ENCODE measurements around the gene PKP1. TPM values are rescaled to one million over a fixed set of nuclear protein-coding genes. Genes with fewer than 3 reads are reported as not detected.

Gene PKP1
- total and polyA plus RNA-seq, 10 donors = 0.04 to 0.10 (median 0.06) TPM; not detected in 7

DNA sequence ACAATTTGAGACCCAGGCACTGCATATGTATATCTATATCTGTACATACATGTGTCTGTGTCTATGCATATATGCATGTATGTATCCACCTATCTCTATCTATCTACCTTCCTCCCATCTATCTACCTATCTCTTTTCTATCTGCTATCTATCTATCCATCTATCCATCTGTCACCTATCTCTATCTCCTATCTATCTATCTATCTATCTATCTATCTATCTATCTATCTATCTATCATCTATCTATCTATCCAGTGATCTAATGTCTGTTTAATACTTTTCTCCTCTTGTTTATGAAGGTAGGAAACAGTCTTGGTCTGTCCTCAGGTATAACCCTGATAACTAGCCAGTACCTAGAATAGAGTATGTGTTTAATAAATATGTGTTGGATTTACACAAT, 68.3 kb downstream of the PKP1 start:
- Histone ChIP-seq H3K9me3 (no peaks in the 10 kb centered on the region), H3K4me3 (no peak overlapping the region), H3K27ac (no peak overlapping the region), H3K36me3 (no peaks in the 10 kb centered on the region), H3K4me1 (no peaks in the 10 kb centered on the region), H3K27me3 (replicated peaks in 1 of 7) (peaks cover 0 to 52% (median 4%) of the 10 kb centered on the region in 7 donors)
- no peak for TF ChIP-seq POLR2AphosphoS5 (IDR thresholded peaks at IDR 0.05)
- TF ChIP-seq, protein P1, sequence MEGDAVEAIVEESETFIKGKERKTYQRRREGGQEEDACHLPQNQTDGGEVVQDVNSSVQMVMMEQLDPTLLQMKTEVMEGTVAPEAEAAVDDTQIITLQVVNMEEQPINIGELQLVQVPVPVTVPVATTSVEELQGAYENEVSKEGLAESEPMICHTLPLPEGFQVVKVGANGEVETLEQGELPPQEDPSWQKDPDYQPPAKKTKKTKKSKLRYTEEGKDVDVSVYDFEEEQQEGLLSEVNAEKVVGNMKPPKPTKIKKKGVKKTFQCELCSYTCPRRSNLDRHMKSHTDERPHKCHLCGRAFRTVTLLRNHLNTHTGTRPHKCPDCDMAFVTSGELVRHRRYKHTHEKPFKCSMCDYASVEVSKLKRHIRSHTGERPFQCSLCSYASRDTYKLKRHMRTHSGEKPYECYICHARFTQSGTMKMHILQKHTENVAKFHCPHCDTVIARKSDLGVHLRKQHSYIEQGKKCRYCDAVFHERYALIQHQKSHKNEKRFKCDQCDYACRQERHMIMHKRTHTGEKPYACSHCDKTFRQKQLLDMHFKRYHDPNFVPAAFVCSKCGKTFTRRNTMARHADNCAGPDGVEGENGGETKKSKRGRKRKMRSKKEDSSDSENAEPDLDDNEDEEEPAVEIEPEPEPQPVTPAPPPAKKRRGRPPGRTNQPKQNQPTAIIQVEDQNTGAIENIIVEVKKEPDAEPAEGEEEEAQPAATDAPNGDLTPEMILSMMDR (IDR thresholded peaks at IDR 0.05 in 8 of 11, conservative IDR thresholded peaks at IDR 0.05 in 3 of 11) = no peak
- no peak for TF ChIP-seq POLR2A (IDR thresholded peaks at IDR 0.05)
- DNase-seq = no peak
- intact Hi-C loops (cut with DNase I; ENCODE audit: low total_unique reads) = no loop called here

DNA sequence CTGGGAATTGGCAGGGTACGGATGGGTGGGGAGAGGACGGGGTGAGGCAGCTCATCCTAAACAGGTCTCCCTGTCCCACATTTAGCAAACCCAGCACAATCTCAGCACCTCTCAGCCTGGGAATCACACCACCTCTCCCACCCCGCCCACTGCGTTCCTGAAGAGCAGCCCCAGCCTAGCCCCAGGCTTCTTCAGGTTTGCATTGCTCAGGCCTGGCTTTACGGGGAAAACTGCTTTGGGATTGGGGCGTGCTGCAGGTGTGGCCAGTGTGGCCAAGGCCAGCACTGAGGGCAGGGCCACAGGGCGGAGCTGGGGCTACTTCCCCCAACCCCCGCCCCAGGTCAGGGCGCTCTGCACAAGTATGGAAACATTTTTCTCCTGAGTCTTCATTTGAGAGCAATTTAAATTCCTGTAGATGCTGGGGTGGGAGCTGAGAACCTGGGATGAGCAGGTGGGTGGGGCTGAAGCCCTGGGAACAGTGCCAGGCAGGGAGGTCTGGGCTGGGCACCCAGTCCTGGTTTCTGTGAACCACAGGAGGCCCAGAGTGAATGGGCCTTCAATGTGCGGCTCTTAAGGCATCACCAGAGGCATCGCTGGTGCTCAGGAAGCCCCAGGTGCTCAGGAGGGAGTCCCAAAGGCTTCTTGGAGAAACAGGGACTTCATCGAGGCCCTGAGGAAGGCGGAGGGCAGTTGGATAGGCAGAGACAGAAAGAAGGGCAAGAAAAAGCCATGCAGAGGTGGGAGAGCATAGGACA, 70.1 kb downstream of the PKP1 start:
- Histone ChIP-seq H3K27me3 (replicated peaks in 1 of 7) (peaks cover 0 to 39% (median 0%) of the 10 kb centered on the region in 7 donors), H3K4me3 (no peak overlapping the region), H3K9me3 (no peaks in the 10 kb centered on the region), H3K27ac (no peak overlapping the region), H3K4me1 (no peaks in the 10 kb centered on the region), H3K36me3 (no peaks in the 10 kb centered on the region)
- WGBS, 5 donors = 77 to 93% (median 86%) methylated on average over 13 of the region's 13 CpGs
- TF ChIP-seq POLR2AphosphoS5 (IDR thresholded peaks at IDR 0.05) = no peak
- intact Hi-C loops (cut with DNase I; ENCODE audit: low total_unique reads) = no loop called here
- peak; percentile 47 for DNase-seq

DNA sequence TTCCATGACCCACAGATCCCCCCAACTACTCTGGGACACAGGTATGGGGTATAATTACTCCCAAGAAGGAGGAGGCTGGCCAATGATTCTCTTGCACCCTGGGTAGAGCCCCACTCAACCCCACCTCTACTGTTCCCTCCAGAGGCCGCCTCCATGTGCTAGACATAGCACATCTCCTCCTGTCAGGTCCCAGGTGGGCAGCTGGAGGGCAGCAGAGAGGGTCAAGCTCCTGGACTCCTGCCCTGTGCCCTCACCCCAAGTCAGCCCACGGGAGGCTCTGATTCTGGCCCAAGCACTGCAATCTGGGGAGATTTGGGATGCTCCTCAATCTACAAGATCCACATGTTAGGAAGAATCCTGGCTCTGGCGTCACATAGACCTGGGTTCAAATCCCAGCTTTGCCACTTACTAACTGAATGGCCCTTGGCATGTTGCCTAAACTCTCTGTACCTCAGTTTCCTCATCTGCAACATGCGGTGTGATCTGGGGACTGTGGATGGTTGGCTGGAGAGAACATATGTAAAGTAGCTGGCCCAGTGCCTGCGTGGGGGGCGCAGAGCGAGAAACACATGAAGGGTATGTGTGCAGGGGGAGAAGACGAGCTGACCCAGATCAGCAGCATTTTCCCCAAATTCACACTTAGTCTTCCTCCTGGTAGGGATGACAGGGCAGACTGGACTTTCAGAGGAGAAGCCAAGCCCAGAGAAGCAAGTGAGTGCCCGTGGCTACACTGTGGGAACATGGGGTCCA, 71.0 kb downstream of the PKP1 start:
- Histone ChIP-seq H3K27me3 (replicated peaks in 1 of 7) (peaks cover 0 to 38% (median 0%) of the 10 kb centered on the region in 7 donors), H3K4me1 (no peaks in the 10 kb centered on the region), H3K27ac (no peak overlapping the region), H3K4me3 (no peak overlapping the region), H3K9me3 (no peaks in the 10 kb centered on the region), H3K36me3 (no peaks in the 10 kb centered on the region)
- peak; percentile 59 for DNase-seq
- 76 to 91% (median 83%) methylated on average over 9 of the region's 9 CpGs for WGBS, 5 donors
- TF ChIP-seq POLR2AphosphoS5 (IDR thresholded peaks at IDR 0.05) (no peak), POLR2A (IDR thresholded peaks at IDR 0.05) (no peak)
- TF ChIP-seq, protein P1 (IDR thresholded peaks at IDR 0.05 in 8 of 11, conservative IDR thresholded peaks at IDR 0.05 in 3 of 11) = no peak
- intact Hi-C loops (cut with DNase I; ENCODE audit: low total_unique reads) = no loop called here

DNA sequence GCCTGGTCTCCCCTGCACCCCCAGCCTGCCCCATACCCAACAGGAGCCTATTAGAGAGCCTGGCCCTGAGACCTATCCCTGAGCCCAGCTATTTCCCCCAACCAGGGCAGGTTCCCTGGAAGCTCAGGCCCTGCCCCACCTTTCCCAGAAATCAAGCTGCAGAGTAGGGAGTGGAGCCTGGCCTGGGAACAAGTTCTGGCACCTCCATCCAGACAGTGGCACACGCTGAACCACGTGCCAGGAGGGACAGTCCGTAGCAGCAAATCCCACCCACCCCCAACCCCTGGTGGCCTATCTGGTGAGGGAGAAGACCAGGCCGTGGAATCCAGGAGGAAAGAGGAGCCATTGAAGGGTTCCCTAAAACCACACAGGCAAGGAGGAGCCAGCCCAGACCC, 71.6 kb downstream of the PKP1 start:
- no peaks in the 10 kb centered on the region for H3K36me3 ChIP-seq
- WGBS, 5 donors = 58 to 70% (median 64%) methylated on average over 4 of the region's 4 CpGs
- peaks cover 0 to 39% (median 0%) of the 10 kb centered on the region in 7 donors for H3K27me3 ChIP-seq (replicated peaks in 1 of 7)
- no peaks in the 10 kb centered on the region for H3K4me1 ChIP-seq
- intact Hi-C loops (cut with DNase I; ENCODE audit: low total_unique reads) = no loop called here
- no peak for TF ChIP-seq POLR2A (IDR thresholded peaks at IDR 0.05)
- TF ChIP-seq, protein P1 (IDR thresholded peaks at IDR 0.05 in 8 of 11, conservative IDR thresholded peaks at IDR 0.05 in 3 of 11) = no peak
- no peak for TF ChIP-seq POLR2AphosphoS5 (IDR thresholded peaks at IDR 0.05)
- H3K27ac ChIP-seq = no peak overlapping the region
- no peaks in the 10 kb centered on the region for H3K9me3 ChIP-seq
- DNase-seq = peak; percentile 43
- H3K4me3 ChIP-seq = no peak overlapping the region
